ENCODE data around the gene INHBA. TPM values are rescaled to one million over a fixed set of nuclear protein-coding genes. Genes with fewer than 3 reads are reported as not detected.

INHBA gene
- total RNA-seq, 4 donors from 2014 or later = 0.05 to 0.62 (median 0.41) TPM

- ATAC-seq (no peak), DNase-seq (no peak)
- TF ChIP-seq CTCF (IDR thresholded peaks at IDR 0.05 in 4 of 5, conservative IDR thresholded peaks at IDR 0.05 in 1 of 5) (no peak), POLR2A (IDR thresholded peaks at IDR 0.05) (no peak)
- in situ Hi-C loops (cut with MboI; ENCODE audit: low sequenced_read_pairs in 4 of 4) (loop anchor here in 1 of 4 donors (25.0 kb wide), 1 partner anchor 1357 kb away; no protein-coding TSS in a partner anchor), intact Hi-C loops (cut with DNase I; ENCODE audit: low total_unique reads) (no loop called here)
- Histone ChIP-seq H3K9me3 (no peaks in the 10 kb centered on the region), H3K36me3 (no peaks in the 10 kb centered on the region), H3K27me3 (peaks cover 0 to 2% (median 0%) of the 10 kb centered on the region in 3 donors), H3K4me1 (peaks cover 0 to 4% of the 10 kb centered on the region in 2 donors), H3K27ac (no peak overlapping the region), H3K4me3 (no peak overlapping the region)
Measured at GRCh38 chr7:41694495-41694894, 8.4 kb downstream of the INHBA start.

DNA sequence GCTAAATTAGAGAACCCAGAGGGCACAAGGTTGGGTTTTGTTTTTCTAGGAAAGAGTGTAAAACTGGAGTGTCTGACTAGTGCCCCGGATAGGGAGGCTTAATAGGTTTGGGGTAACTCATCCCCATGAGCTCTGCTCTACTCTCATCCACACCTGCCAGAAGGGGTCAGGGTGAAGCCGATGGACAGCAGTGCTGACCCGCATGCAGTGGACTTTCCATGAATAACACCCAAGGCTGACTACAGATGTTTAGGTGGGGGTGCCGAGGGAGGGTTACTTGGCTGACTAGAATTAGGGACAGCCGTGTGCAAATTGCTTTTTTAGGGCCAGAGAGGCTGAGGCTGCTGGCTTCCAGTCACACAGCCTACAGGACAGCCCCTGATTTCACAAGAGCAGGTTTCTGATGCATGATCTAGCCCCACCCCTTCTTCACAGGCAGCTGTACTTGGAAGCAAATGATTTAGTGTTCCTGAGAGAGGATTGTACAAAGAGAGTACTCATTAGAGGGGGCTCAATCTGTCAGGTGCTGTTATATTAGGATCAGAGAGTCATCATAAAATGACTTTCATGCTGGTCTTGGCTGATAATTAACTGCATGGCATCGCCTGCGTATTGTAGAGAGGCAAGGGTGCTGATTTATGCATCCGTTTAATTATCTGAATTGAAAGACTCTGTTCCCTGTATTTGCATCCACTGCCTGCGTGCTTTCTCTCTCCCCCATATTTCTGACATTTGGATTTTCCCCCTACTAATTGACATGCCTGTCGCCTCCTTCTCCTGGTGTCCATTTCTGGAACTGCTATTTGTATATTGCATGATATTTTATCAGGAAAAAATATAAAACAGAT, 9.5 kb downstream of the INHBA start:
- Histone ChIP-seq H3K36me3 (no peaks in the 10 kb centered on the region), H3K4me1 (no peaks in the 10 kb centered on the region), H3K27me3 (peaks cover 0 to 2% (median 0%) of the 10 kb centered on the region in 3 donors), H3K9me3 (no peaks in the 10 kb centered on the region), H3K27ac (no peak overlapping the region), H3K4me3 (no peak overlapping the region)
- intact Hi-C loops (cut with DNase I; ENCODE audit: low total_unique reads) (no loop called here), in situ Hi-C loops (cut with MboI; ENCODE audit: low sequenced_read_pairs in 4 of 4) (loop anchor here in 1 of 4 donors (25.0 kb wide), 1 partner anchor 1356 kb away; no protein-coding TSS in a partner anchor)
- TF ChIP-seq POLR2A (IDR thresholded peaks at IDR 0.05) (no peak), CTCF (IDR thresholded peaks at IDR 0.05 in 4 of 5, conservative IDR thresholded peaks at IDR 0.05 in 1 of 5) (no peak)
- DNase-seq (no peak), ATAC-seq (no peak)

GRCh38 chr7:41692251-41692650, 10.6 kb downstream of the INHBA start:
- ATAC-seq (no peak), DNase-seq (no peak)
- no peak for TF ChIP-seq POLR2A (IDR thresholded peaks at IDR 0.05)
- no peak for TF ChIP-seq CTCF (IDR thresholded peaks at IDR 0.05 in 4 of 5, conservative IDR thresholded peaks at IDR 0.05 in 1 of 5)
- intact Hi-C loops (cut with DNase I; ENCODE audit: low total_unique reads) = no loop called here
- Histone ChIP-seq H3K4me3 (no peak overlapping the region), H3K4me1 (no peaks in the 10 kb centered on the region), H3K27me3 (no peaks in the 10 kb centered on the region), H3K36me3 (no peaks in the 10 kb centered on the region), H3K9me3 (no peaks in the 10 kb centered on the region), H3K27ac (no peak overlapping the region)
- in situ Hi-C loops (cut with MboI; ENCODE audit: low sequenced_read_pairs in 4 of 4) = loop anchor here in 1 of 4 donors (25.0 kb wide), 1 partner anchor 1355 kb away; no protein-coding TSS in a partner anchor

DNA sequence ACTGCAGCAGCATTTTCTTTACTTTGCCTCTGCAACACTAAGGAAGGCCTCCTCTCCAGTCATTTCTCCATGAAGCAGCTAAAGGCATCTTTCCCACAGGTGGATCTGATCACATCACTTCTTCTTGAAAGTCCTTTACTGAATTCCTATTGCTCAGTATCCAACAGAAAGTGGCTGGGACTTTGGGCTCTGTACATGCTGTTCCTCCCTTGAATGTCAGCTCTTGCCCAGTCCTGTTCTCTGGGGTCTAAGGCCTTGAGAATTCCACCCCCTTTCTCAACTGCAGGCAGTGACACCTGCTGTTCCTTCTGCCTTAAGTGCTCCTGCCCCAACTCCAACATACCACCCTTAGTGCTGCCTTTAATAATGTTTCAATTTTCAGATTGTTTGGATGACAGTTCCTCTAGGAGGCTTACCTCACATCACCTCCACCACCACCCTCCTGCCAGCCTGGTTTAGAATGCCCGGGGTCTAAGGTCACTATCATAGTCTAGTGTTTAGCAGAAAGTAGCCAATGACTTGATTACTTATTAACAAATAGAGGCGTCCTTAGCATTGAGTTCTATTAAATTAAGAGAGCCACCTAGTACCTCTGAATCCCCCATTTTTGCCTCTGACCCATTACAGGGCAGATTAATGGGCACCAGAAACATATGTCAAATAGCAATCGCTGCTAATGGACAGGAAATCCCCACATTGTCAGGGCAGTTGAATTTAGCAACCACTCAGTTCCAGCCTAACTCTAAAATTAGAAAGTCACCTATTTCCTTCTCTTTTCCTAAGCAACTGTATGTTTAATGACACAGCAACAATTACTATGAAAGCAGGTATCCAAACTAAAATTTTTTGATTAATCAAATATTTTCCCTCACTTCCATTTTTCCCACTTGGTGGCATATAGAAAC, 11.4 kb downstream of the INHBA start:
- Histone ChIP-seq H3K9me3 (no peaks in the 10 kb centered on the region), H3K4me3 (no peak overlapping the region), H3K36me3 (no peaks in the 10 kb centered on the region), H3K27ac (no peak overlapping the region), H3K27me3 (no peaks in the 10 kb centered on the region), H3K4me1 (no peaks in the 10 kb centered on the region)
- DNase-seq = no peak
- in situ Hi-C loops (cut with MboI; ENCODE audit: low sequenced_read_pairs in 4 of 4) = loop anchor here in 1 of 4 donors (25.0 kb wide), 1 partner anchor 1354 kb away; no protein-coding TSS in a partner anchor
- no peak for ATAC-seq
- intact Hi-C loops (cut with DNase I; ENCODE audit: low total_unique reads) = no loop called here
- TF ChIP-seq CTCF (IDR thresholded peaks at IDR 0.05 in 4 of 5, conservative IDR thresholded peaks at IDR 0.05 in 1 of 5) (no peak), POLR2A (IDR thresholded peaks at IDR 0.05) (no peak)
